C4-2B (cell line): Measurements from ENCODE around the gene ZNF3.

Source experiments
- ZFX ChIP-seq: fragments of 450-650 bp; IDR thresholded peaks from 2 replicates; pipeline ENCODE4 v1.6.1; 2017
- TF ChIP-seq, protein P1 (sequence below): fragments of 450-650 bp; conservative IDR thresholded peaks from 2 replicates; pipeline ENCODE4 v1.5.1; 2017; ENCODE audit warnings: mild to moderate bottlenecking

DNA sequence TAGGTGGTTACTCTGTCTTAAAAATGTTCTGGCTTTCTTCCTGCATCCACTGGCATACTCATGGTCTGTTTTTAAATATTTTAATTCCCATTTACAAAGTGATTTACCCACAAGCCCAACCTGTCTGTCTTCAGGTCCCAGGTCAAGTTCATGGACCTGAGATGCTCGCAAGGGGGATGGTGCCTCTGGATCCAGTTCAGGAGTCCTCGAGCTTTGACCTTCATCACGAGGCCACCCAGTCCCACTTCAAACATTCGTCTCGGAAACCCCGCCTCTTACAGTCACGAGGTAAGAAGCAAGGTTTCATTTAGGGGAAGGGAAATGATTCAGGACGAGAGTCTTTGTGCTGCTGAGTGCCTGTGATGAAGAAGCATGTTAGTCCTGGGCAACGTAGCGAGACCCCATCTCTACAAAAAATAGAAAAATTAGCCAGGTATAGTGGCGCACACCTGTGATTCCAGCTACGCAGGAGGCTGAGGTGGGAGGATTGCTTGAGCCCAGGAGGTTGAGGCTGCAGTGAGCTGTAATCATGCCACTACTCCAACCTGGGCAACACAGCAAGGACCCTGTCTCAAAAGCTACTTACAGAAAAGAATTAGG lies 57.4 kb downstream of the ZNF3 start:
- TF ChIP-seq, protein P1, sequence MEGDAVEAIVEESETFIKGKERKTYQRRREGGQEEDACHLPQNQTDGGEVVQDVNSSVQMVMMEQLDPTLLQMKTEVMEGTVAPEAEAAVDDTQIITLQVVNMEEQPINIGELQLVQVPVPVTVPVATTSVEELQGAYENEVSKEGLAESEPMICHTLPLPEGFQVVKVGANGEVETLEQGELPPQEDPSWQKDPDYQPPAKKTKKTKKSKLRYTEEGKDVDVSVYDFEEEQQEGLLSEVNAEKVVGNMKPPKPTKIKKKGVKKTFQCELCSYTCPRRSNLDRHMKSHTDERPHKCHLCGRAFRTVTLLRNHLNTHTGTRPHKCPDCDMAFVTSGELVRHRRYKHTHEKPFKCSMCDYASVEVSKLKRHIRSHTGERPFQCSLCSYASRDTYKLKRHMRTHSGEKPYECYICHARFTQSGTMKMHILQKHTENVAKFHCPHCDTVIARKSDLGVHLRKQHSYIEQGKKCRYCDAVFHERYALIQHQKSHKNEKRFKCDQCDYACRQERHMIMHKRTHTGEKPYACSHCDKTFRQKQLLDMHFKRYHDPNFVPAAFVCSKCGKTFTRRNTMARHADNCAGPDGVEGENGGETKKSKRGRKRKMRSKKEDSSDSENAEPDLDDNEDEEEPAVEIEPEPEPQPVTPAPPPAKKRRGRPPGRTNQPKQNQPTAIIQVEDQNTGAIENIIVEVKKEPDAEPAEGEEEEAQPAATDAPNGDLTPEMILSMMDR, result no peak
- TF ChIP-seq ZFX, result no peak
